GM19452 (cell line): ENCODE results near the gene NALF2.

ENCODE experiments used
- ATAC-seq: cut with Tn5 transposase; IDR thresholded peaks from one replicate; pipeline ENCODE4 v1.9.1; 2021; ENCODE audit not compliant: unreplicated experiment

The NALF2 gene

DNA sequence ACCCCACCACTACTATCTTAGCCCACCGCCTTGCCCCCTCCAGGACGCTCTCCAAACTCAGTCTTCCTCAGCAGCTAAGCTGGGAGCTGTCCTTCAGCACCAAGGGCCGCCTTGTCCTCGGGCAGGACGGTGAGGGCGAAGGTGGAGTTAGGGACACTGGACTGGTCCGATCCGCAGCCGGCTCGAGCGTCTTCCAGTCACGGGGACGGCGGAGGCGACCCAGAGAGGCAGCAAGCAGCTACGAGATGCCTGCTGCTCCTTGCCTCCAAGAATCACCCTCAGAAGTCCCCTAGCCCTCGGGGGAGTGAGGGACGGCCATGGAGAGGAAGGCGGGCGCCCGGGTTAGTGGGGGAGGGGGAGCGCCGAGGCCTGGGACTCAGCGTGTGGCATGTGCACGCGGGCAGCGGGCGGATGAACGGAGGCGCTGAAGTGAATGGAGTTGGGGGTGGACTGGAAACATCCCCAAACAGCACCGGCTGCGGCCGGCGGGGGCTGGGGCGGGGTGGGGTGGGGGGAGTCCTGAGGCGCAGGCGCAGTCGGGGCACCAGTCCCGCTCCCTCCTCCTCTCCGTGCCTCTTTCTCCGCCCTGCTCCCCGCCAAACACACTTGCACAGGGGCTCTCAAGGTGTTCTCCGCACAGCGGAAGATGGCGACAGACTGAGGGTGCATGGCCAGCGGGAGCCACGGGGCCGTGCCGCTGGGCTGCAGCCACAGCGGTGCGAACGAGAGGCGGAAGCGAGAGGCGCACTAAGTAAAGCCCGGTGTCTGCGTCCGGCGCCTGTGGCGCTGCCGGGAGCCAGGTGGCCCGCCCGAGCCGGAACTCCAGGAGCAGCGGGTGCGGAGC lies at the start of gene NALF2:
NALF2 (plus strand) TSS at position 545 of the 844 bp plus-strand sequence. CDS start 957 bp downstream, outside the sequence.
- ATAC-seq: no peak

DNA sequence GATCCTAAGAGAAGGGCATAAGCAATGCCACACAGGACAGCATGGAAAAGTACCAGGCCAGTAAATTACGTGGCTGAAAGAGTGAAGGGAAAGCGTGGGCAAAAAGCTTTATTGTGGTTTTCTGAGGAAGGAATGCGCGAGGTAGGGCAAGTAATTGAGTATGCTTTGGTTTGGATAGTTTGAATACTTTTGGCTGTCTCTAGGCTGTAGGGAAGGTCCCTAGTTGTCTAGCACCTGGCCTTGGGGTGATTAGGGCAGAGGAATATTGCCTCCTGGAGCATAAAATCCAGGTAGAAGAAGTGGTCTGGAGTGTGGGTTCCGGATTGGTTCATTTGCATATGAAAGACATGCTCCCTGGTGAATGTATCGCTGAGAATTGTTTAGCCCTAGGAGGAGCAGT lies 46.4 kb upstream of the NALF2 start:
- ATAC-seq: no peak

- ATAC-seq: no peak
These were observed 37.6 kb upstream of the NALF2 start for GRCh38 chrX:69466546-69466945.

DNA sequence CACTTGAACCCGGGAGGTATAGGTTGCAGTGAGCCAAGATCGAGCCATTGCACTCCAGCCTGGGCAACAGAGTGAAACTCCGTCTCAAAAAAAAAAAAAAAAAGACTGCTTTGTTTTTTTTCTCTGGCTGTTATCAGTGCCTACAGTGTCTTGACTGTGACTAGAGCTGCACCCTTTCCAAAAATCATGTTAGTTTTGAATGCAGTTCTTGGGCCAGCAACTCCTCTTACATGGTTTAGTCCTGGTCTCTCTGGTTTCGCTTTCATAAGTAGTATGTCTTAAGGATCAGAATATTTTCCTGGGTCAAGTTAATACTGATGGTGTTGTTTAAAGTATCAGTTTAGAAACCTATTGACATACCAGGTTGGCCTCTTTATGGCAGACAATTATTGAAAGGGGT lies 34.2 kb upstream of the NALF2 start:
- ATAC-seq: no peak

GRCh38 chrX:69489625-69490024 lies 14.5 kb upstream of the NALF2 start:
- ATAC-seq: no peak

- no peak for ATAC-seq
These were observed 10.9 kb upstream of the NALF2 start for GRCh38 chrX:69493193-69493592.

GRCh38 chrX:69493766-69494165 lies 10.4 kb upstream of the NALF2 start:
- ATAC-seq: no peak

GRCh38 chrX:69496183-69496582 lies 7.9 kb upstream of the NALF2 start:
- no peak for ATAC-seq

- ATAC-seq: no peak
These were observed 2.7 kb upstream of the NALF2 start for GRCh38 chrX:69501429-69501828.

DNA sequence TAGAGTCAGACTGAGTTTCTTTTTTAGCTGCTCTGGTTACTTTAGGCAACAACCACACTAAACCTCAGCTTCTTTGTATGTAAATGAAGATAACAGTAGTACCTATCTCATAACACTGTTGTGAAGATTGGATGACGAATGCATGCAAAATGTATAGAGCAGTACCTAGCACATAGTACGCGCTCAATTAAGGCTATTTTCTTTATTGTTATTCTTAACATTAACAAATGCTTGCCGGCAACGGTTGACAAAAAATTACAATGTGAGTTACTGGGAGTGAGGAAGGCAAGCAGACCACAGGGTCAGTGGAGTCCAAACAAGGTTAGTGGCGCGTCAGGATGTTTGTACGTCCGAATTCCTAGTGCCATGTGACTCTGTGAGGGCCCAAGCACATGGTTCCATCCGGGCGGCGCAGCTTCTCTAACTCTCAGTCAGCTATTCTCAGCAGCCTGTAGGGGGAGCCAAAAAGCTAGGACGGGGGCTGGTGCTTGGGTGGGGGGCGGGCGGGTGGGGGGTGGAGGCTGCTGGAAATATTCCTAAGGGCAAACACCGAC lies 821 bp upstream of the NALF2 start:
- ATAC-seq: no peak

GRCh38 chrX:69504626-69505612 lies 793 bp downstream of the NALF2 start:
- ATAC-seq: no peak

DNA sequence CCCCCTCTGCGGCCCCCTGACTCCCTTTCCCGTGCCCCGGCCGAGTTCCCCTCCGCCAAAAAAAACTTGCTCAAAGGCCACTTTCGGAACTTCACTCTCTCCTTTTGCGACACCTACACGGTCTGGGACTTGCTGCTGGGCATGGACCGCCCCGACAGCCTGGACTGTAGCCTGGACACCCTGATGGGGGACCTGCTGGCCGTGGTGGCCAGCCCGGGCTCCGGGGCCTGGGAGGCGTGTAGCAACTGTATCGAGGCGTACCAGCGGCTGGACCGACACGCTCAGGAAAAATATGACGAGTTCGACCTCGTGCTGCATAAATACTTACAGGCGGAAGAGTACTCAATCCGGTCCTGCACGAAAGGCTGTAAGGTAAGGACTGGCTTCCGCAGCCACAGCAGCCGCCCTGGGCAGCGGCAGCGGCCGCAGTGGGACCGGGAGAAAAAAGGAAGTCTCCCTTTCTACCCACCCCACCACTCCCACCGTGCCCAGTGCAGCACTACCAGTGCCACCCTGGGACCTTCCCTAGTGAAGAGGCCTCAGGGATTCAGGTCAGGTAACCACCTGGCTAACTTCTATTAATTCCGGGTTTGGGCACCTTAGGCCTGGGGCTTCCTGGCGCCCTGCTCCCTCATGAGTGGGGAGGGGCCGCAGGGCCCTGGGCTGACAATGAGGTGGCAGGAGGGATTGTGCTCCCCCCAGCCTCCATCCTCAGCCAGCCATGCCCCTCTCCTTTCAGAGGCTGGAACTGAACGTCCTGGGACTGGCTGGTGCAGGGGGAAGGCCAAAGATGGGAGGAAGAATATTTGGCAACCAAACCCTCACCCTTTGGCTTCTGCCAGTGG lies 1.9 kb downstream of the NALF2 start:
- no peak for ATAC-seq

GRCh38 chrX:69506617-69507499 lies 2.7 kb downstream of the NALF2 start:
- no peak for ATAC-seq

DNA sequence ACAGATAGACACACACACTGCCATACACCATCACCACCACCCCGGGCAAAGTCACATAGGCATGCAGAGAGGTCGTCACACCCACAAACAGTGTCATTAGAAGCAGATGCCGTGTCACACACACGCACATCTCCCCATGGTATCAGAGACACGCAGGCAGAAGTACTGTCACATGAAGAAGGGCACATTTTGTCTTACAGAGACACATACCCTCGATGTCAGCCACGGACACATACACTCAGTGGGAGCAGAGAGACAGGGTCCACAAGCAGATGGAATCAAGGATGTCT lies 3.3 kb downstream of the NALF2 start:
- ATAC-seq: no peak

DNA sequence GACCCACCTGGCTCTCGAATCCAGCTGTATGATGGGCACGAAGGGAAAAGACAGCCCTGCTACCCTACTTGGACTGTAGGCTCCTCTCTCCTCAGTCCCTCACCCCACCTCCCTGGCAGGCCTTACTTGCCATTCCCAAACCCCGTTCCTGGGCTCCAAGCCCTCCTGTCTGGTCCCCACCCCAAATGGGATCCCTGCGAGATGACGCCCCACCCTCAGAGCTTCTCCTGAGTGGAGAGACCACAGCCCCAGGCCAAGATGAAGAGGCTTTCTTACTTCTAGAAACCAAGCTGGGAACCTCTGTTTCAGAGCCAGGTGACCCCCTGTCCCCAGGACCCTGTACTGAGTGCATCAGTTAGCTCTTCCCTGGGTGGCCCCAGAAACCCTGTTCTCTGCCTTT lies 4.5 kb downstream of the NALF2 start:
- ATAC-seq: no peak

- no peak for ATAC-seq
These were observed 6.1 kb downstream of the NALF2 start for GRCh38 chrX:69510137-69510715.

DNA sequence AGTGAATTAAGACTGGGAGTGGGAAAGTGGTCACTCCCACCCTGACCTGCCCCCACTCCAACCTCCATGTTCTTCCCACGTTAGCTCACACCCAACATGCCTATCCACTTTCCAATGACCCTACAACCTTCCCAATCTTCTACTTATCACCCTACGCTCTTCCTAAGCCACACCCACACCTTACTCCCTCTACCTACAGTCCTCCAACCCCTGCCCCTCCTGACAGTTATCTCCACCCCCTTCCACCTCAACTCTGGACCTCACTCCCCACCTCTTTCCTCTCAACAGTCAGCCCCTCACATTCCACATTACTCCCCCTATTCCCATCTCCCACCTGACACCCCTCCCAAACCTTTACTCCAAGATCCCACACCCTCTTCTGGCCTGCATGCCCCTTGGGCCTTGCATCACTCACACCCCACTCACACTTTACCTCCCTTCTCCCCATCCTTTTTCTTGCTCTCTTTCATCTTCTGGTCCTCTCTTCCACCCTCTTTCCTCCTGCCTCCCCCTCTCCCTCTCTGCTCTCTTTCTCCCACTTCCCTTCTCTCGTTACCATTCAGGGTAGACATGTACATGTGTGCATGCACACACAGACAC lies 6.9 kb downstream of the NALF2 start:
- no peak for ATAC-seq

DNA sequence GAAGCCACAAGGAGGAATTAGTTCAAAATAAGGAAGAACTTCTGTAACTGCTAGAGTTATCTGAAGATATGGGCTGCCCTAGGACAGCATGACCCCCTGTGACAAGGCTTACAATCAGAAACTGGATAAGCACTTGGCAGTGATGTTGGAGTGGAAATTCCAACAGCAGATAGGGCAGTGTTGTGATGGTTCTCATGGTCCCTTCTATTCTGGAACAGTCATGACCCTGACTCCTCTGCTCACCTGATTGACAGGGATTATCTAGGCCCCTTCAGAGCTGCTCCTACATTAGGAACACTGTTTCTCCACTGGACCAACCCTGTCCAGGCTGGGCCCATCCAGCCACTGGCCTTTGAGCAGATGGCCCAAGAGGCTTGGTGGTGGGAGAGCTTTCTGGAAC lies 17.9 kb downstream of the NALF2 start:
- ATAC-seq: no peak

- ATAC-seq: no peak
These were observed 19.2 kb downstream of the NALF2 start for GRCh38 chrX:69523314-69523713.
